DOHH2 (cell line): ENCODE results near the gene LHX3.
A peak's percentile ranks its signal among the peaks of the same experiment; 100 is the strongest.
"Not testable (repeated sequence)": the region's sequence is repeated elsewhere in the genome, so short reads cannot be mapped to it uniquely, and the experiment has no call there.

Experiments used
- H3F3A ChIP-seq: fragments of 200-600 bp; sonication (generic), shearing (Covaris generic); 2 replicates; pipeline ENCODE4 v1.6.0; 2016; ENCODE audit warnings: antibody characterized with exemption, mild to moderate bottlenecking; ENCODE audit not compliant: control insufficient read depth, insufficient read depth
- H3K27ac ChIP-seq: fragments of 200-600 bp; sonication (generic); 2 replicates; pipeline ENCODE4 v1.5.1; 2014; ENCODE audit warnings: low read depth, mild to moderate bottlenecking, low read length, moderate library complexity
- H3K27me3 ChIP-seq: fragments of 200-600 bp; sonication (generic); 2 replicates; pipeline ENCODE4 v1.6.1; 2014; ENCODE audit warnings: mild to moderate bottlenecking, low read length, mixed read lengths; ENCODE audit not compliant: control insufficient read depth
- H3K36me3 ChIP-seq: fragments of 200-600 bp; sonication (generic); 2 replicates; pipeline ENCODE4 v1.6.1; 2014; ENCODE audit warnings: mild to moderate bottlenecking, low read length, moderate library complexity, mixed read lengths; ENCODE audit not compliant: control insufficient read depth
- H3K4me1 ChIP-seq: fragments of 200-600 bp; sonication (generic); 2 replicates; pipeline ENCODE4 v1.6.1; 2014; ENCODE audit warnings: mild to moderate bottlenecking, low read length, mixed read lengths; ENCODE audit not compliant: control insufficient read depth
- H3K4me2 ChIP-seq: fragments of 200-600 bp; sonication (generic); 2 replicates; pipeline ENCODE4 v1.6.0; 2014; ENCODE audit warnings: mild to moderate bottlenecking, low read length, moderate library complexity
- H3K4me3 ChIP-seq: fragments of 200-600 bp; sonication (generic); 2 replicates; pipeline ENCODE4 v1.5.1; 2014; ENCODE audit warnings: mild to moderate bottlenecking, low read length, mixed read lengths
- H3K79me2 ChIP-seq: fragments of 200-600 bp; sonication (generic); 2 replicates; pipeline ENCODE4 v1.6.1; 2014; ENCODE audit warnings: mild to moderate bottlenecking, low read length, mixed read lengths; ENCODE audit not compliant: control insufficient read depth
- H3K9me2 ChIP-seq: fragments of 200-600 bp; sonication (generic); replicated peaks from 2 replicates; pipeline ENCODE4 v1.6.1; 2014; ENCODE audit warnings: mild to moderate bottlenecking, low read length, mixed read lengths; ENCODE audit not compliant: control insufficient read depth
- H3K9me3 ChIP-seq: fragments of 200-600 bp; sonication (generic); 2 replicates; pipeline ENCODE4 v1.6.1; 2014; ENCODE audit warnings: antibody characterized with exemption, low read length, mixed read lengths; ENCODE audit not compliant: control insufficient read depth, insufficient read depth
- H4K20me1 ChIP-seq: fragments of 200-600 bp; sonication (generic); 2 replicates; pipeline ENCODE4 v1.6.0; 2014; ENCODE audit warnings: low read depth, mild to moderate bottlenecking, antibody characterized with exemption, low read length, moderate library complexity; ENCODE audit not compliant: control insufficient read depth, insufficient read depth
- CTCF ChIP-seq: fragments of 200-600 bp; sonication (generic); IDR thresholded peaks from one replicate; pipeline ENCODE4 v1.5.1; 2014; ENCODE audit warnings: antibody characterized with exemption, mild to moderate bottlenecking, low read depth, low read length; ENCODE audit not compliant: poor library complexity, severe bottlenecking
- EZH2phosphoT487 ChIP-seq: fragments of 200-600 bp; sonication (generic); IDR thresholded peaks from 2 replicates; pipeline ENCODE4 v1.6.1; 2017; ENCODE audit warnings: borderline replicate concordance, mild to moderate bottlenecking, antibody characterized with exemption, low read length, moderate library complexity, mixed read lengths

Gene LHX3

DNA sequence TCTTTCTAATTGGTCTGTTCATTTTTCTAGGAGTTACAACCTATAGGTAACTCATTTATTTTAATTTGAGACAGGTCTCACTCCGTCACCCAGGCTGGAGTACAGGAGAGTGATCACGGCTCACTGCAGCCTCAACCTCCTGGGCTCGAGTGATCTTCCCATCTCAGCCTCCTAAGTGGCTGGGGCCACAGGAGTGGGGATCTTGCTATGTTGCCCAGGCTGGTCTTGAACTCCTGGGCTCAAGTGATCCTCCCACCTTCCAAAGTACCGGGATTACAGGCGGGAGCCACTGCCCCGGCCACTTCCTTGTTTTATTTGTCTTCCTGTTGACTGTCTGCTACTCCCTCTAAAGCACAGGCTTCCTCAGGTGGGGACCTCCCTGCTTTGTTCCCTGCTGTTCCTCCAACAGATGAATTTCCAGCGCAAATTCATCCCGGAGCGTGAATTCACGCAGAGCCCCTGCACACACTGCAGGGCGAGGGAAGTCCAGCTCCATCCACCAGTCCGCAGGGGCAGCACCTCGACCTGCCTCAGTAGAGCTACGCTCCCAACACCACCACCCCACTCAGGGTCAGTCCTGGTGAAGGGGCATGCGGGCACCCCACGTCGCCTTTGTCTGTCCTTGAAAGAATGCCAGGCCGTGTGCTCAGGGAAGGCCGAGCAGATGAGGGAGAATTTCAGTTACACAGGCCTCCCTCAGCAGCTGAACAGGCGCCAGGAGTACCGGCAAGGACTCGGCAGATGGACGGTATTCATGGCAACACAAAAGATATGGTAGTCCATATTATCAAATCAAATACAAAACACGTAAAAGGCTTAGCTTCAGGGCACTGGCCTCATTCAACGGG, 34.4 kb upstream of the LHX3 start:
- Histone ChIP-seq H3F3A (peaks cover 36% of the 10 kb centered on the region), H3K27ac (peak overlapping the region; percentile 99), H3K9me2 (no peaks in the 10 kb centered on the region), H3K27me3 (no peaks in the 10 kb centered on the region), H3K4me2 (peak overlapping the region; percentile 100), H3K79me2 (peaks cover 98% of the 10 kb centered on the region), H3K9me3 (no peaks in the 10 kb centered on the region), H3K4me3 (peak overlapping the region; percentile 97), H3K36me3 (peaks cover 93% of the 10 kb centered on the region), H4K20me1 (peaks cover 13% of the 10 kb centered on the region), H3K4me1 (peaks cover 79% of the 10 kb centered on the region)
- TF ChIP-seq EZH2phosphoT487 = no peak
- no peak for TF ChIP-seq CTCF

DNA sequence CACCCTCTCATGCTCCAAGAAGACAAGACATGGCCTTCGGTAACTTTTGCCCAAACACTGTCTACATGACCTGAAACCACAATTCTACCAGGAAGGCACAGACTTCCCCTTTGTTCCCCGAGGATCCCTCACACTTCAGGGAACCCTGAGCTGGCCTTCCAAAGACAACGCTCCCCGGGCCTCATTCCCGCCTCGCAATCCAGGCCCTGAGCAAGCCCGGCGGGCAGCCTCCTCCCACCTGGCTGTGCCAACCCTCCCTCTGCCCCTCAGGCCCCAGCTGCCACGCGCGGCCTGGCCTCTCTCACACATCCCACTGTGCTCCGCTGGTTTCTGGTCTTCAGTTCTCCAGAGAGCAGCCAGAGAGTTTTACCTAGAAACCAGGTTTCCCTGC, 33.4 kb upstream of the LHX3 start:
- H3K4me3 ChIP-seq = peak overlapping the region; percentile 97
- no peaks in the 10 kb centered on the region for H3K9me2 ChIP-seq
- H3K27me3 ChIP-seq = no peaks in the 10 kb centered on the region
- H3K9me3 ChIP-seq = no peaks in the 10 kb centered on the region
- H3K79me2 ChIP-seq = peaks cover 98% of the 10 kb centered on the region
- TF ChIP-seq EZH2phosphoT487 (no peak), CTCF (no peak)
- H3K27ac ChIP-seq = peak overlapping the region; percentile 99
- H3K4me1 ChIP-seq = peaks cover 80% of the 10 kb centered on the region
- peak overlapping the region; percentile 100 for H3K4me2 ChIP-seq
- H4K20me1 ChIP-seq = peaks cover 13% of the 10 kb centered on the region
- peaks cover 27% of the 10 kb centered on the region for H3F3A ChIP-seq
- peaks cover 94% of the 10 kb centered on the region for H3K36me3 ChIP-seq

DNA sequence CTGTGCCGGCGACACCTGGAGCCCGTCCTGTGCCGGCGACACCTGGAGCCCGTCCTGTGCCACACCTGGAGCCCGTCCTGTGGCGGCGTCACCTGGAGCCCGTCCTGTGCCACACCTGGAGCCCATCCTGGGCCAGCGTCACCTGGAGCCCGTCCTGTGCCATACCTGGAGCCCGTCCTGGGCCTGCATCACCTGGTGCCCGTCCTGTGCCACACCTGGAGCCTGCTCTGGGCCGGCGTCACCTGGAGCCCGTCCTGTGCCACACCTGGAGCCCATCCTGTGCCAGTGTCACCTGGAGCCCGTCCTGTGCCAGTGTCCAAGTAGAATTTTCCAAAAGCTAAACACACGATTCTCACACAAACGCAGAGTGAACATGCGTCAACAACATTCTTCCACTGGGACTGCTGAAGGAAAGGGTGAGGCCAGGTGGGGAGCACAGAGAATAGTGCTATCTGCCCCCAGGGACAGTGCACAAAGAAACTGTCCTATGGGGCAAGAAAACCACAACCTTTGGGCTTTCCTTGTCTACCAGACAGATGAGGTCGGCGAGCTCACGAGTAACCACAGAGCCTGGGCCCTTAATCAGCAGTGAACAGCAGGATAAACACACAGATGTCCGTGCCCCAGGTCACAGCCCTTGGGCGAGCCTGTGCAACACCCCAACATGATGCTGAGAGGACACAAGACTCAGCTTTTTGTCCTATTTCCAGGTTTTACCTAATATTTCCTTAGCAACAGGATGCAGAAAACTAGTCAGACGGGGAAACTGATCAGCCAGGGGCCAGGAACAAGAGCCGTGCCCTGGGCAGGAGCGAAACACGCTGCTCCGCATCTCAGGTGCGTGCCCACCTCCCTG, 32.8 kb upstream of the LHX3 start:
- no peaks in the 10 kb centered on the region for H3K27me3 ChIP-seq
- peaks cover 24% of the 10 kb centered on the region for H3F3A ChIP-seq
- peaks cover 13% of the 10 kb centered on the region for H4K20me1 ChIP-seq
- H3K36me3 ChIP-seq = peaks cover 95% of the 10 kb centered on the region
- TF ChIP-seq CTCF = no peak
- TF ChIP-seq EZH2phosphoT487 = no peak
- no peaks in the 10 kb centered on the region for H3K9me2 ChIP-seq
- H3K4me1 ChIP-seq = peaks cover 79% of the 10 kb centered on the region
- peak overlapping the region; percentile 100 for H3K4me2 ChIP-seq
- no peaks in the 10 kb centered on the region for H3K9me3 ChIP-seq
- peaks cover 98% of the 10 kb centered on the region for H3K79me2 ChIP-seq
- peak overlapping the region; percentile 97 for H3K4me3 ChIP-seq
- peak overlapping the region; percentile 99 for H3K27ac ChIP-seq

DNA sequence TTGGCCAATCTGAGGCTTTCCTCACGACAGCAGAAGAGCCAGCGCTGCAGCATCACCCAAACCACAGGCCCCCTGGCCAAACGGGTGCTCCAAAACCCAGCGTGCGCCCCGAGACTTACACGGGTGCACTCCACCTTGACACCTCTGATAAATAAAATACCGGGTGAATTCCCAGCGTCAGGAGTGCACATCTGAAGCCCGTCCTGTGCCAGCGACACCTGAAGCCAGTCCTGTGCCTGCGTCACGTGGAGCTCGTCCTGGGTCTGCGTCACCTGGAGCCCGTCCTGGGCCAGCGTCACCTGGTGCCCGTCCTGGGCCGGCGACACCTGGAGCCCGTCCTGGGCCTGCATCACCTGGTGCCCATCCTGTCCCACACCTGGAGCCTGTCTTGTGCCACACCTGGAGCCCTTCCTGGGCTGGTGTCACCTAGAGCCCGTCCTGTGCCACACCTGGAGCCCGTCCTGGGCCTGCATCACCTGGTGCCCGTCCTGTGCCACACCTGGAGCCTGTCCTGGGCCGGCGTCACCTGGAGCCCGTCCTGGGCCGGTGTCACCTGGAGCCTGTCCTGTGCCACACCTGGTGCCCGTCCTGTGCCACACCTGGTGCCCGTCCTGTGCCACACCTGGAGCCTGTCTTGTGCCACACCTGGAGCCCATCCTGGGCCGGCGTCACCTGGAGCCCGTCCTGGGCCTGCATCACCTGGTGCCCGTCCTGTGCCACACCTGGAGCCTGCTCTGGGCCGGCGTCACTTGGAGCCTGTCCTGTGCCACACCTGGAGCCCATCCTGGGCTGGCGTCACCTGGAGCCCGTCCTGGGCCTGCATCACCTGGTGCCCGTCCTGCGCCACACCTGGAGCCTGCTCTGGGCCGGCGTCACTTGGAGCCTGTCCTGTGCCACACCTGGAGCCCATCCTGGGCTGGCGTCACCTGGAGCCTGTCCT, 31.8 kb upstream of the LHX3 start:
- Histone ChIP-seq H3K36me3 (peaks cover 95% of the 10 kb centered on the region), H3F3A (peaks cover 21% of the 10 kb centered on the region), H3K79me2 (peaks cover 98% of the 10 kb centered on the region), H4K20me1 (peaks cover 13% of the 10 kb centered on the region), H3K4me1 (peaks cover 72% of the 10 kb centered on the region)
- not testable (repeated sequence) for H3K9me2 ChIP-seq, H3K4me2 ChIP-seq, H3K4me3 ChIP-seq, H3K27ac ChIP-seq, H3K27me3 ChIP-seq, H3K9me3 ChIP-seq
